HepG2 (cell line): ENCODE results near the gene PTGDR. TPM values are rescaled to one million over a fixed set of nuclear protein-coding genes. Genes with fewer than 3 reads are reported as not detected.

Source experiments
- ATAC-seq: fragments of 200-7000 bp; cut with Tn5 transposase; 3 replicates; pipeline ENCODE4 v1.9.1; 2020; ENCODE audit warnings: mild to moderate bottlenecking, moderate library complexity
- BruUV-seq: library from RNA; stranded (reverse); fragments of 400-500 nt; replicated peaks from 2 replicates; lab custom pipeline; 2021; lab: Mats Ljungman, UMichigan
- CTCF ChIA-PET: fragments of 300-600 bp; formaldehyde crosslinking; extraction: SDS; loops from one replicate; lab custom pipeline; 2021; ENCODE audit warnings: low total read pairs, inconsistent platforms, low intra/inter-chr PET ratio; lab: Yijun Ruan, JAX
- POLR2A ChIA-PET: fragments of 350-600 bp; sonication (Branson Sonifier 250); formaldehyde crosslinking; loops from one replicate; lab custom pipeline; 2020; ENCODE audit warnings: antibody characterized with exemption, inconsistent platforms; lab: Yijun Ruan, JAX
- DNase-seq: peaks from one replicate; pipeline ENCODE4 v3.0.0-alpha.2; 2015; ENCODE audit warnings: low spot score
- FAIRE-seq: peaks from 3 replicates; lab custom pipeline; 2011; peaks lifted over from hg19 to GRCh38; lab: Jason Lieb, UNC
- H2AFZ ChIP-seq: one replicate; pipeline ENCODE4 v1.6.1; 2011; ENCODE audit warnings: low read length, inconsistent platforms
- H3K27ac ChIP-seq: fragments of 300-600 bp; 3 replicates; pipeline ENCODE4 v1.8.0; 2011; ENCODE audit warnings: mixed run types, mild to moderate bottlenecking, mixed read lengths, low read length, inconsistent platforms; ENCODE audit not compliant: insufficient read depth; ENCODE audit errors: extremely low read length
- H3K27me3 ChIP-seq, 2 experiments: fragments of 200-600 bp in 1 of 2; 2 replicates in 1 of 2; 3 replicates in 1 of 2; pipeline versions ENCODE4 v1.6.0 to v1.8.0; 2011; ENCODE audit warnings: low read length in 2 of 2, mild to moderate bottlenecking in 2 of 2, moderate library complexity in 2 of 2, inconsistent platforms in 1 of 2; ENCODE audit not compliant: insufficient read depth in 2 of 2, control insufficient read depth in 1 of 2
- H3K36me3 ChIP-seq, 2 experiments: fragments of 200-600 bp in 1 of 2; replicated peaks in 1 of 2; 2 replicates in 1 of 2; 3 replicates in 1 of 2; pipeline versions ENCODE4 v1.5.1 to v1.8.0; 2011; ENCODE audit warnings: low read length in 2 of 2, inconsistent platforms in 1 of 2; ENCODE audit not compliant: insufficient read depth in 2 of 2, control insufficient read depth in 1 of 2
- H3K4me1 ChIP-seq: 2 replicates; pipeline ENCODE4 v1.5.1; 2012; ENCODE audit warnings: low read length, inconsistent platforms; ENCODE audit not compliant: insufficient read depth
- H3K4me2 ChIP-seq: 2 replicates; pipeline ENCODE4 v1.6.0; 2011; ENCODE audit warnings: low read depth, low read length, inconsistent platforms
- H3K4me3 ChIP-seq, 3 experiments: fragments of 200-600 bp in 1 of 3; sonication (generic), shearing (Covaris generic) in 1 of 3; replicated peaks in 1 of 3; 2 replicates each; pipeline ENCODE4 v1.5.1; 2011 to 2016; ENCODE audit warnings: low read length in 3 of 3, inconsistent platforms in 2 of 3, low read depth in 2 of 3, mild to moderate bottlenecking in 2 of 3, control low read depth in 1 of 3, mixed read lengths in 1 of 3; ENCODE audit not compliant: insufficient read depth in 1 of 3
- H3K79me2 ChIP-seq: one replicate; pipeline ENCODE4 v1.6.1; 2011; ENCODE audit warnings: low read length, inconsistent platforms; ENCODE audit not compliant: insufficient read depth
- H3K9ac ChIP-seq: 2 replicates; pipeline ENCODE4 v1.6.0; 2011; ENCODE audit warnings: mild to moderate bottlenecking, low read depth, low read length, inconsistent platforms; ENCODE audit not compliant: insufficient read depth
- H3K9me3 ChIP-seq: 2 replicates; pipeline ENCODE4 v1.5.1; 2012; ENCODE audit warnings: mild to moderate bottlenecking, low read length
- H4K20me1 ChIP-seq: 2 replicates; pipeline ENCODE4 v1.6.0; 2011; ENCODE audit warnings: inconsistent platforms, mild to moderate bottlenecking, low read length, moderate library complexity; ENCODE audit not compliant: insufficient read depth
- HNRNPK ChIP-seq: fragments of 200-400 bp; formaldehyde crosslinking; IDR thresholded peaks from 2 replicates; pipeline ENCODE4 v1.6.1; 2018; ENCODE audit warnings: low read length, low read depth, moderate library complexity, mild to moderate bottlenecking; ENCODE audit not compliant: poor library complexity, severe bottlenecking
- MTA1 ChIP-seq: sonication (generic); formaldehyde crosslinking; IDR thresholded peaks from 2 replicates; pipeline ENCODE4 v1.4.0; 2020; ENCODE audit warnings: missing genetic modification reagents, mild to moderate bottlenecking, borderline replicate concordance
- RCOR2 ChIP-seq: IDR thresholded peaks from 2 replicates; pipeline ENCODE4 v1.6.1; 2016; ENCODE audit warnings: missing biosample characterization, missing genetic modification reagents
- SIN3B ChIP-seq: fragments of 150-350 bp; IDR thresholded peaks from 2 replicates; pipeline ENCODE4 v1.6.1; 2014; ENCODE audit warnings: low read length
- ZNF20 ChIP-seq: sonication (generic); formaldehyde crosslinking; IDR thresholded peaks from 2 replicates; pipeline ENCODE4 v1.4.0; 2020; ENCODE audit warnings: mild to moderate bottlenecking, moderate library complexity, missing genetic modification reagents
- ZNF230 ChIP-seq: sonication (generic); formaldehyde crosslinking; IDR thresholded peaks from 2 replicates; pipeline ENCODE4 v1.4.0; 2020; ENCODE audit warnings: mild to moderate bottlenecking, missing genetic modification reagents
- ZNF274 ChIP-seq: sonication (generic); formaldehyde crosslinking; IDR thresholded peaks from 2 replicates; pipeline ENCODE4 v1.5.1; 2020; ENCODE audit warnings: mild to moderate bottlenecking, missing genetic modification reagents
- ZNF343 ChIP-seq: sonication (generic); formaldehyde crosslinking; IDR thresholded peaks from 2 replicates; pipeline ENCODE4 v1.4.0; 2020; ENCODE audit warnings: mild to moderate bottlenecking, missing genetic modification reagents
- ZNF546 ChIP-seq: sonication (generic); formaldehyde crosslinking; conservative IDR thresholded peaks from 2 replicates; pipeline ENCODE4 v1.8.1; 2023; ENCODE audit warnings: mild to moderate bottlenecking, missing genetic modification reagents
- ZNF672 ChIP-seq: sonication (generic); formaldehyde crosslinking; IDR thresholded peaks from 2 replicates; pipeline ENCODE4 v1.8.1; 2022; ENCODE audit warnings: missing genetic modification reagents
- ZNF674 ChIP-seq: sonication (generic); formaldehyde crosslinking; IDR thresholded peaks from 2 replicates; pipeline ENCODE4 v1.5.0; 2020; ENCODE audit warnings: low read depth, mild to moderate bottlenecking, missing genetic modification reagents
- ZNF709 ChIP-seq: sonication (generic); formaldehyde crosslinking; IDR thresholded peaks from 2 replicates; pipeline ENCODE4 v1.5.0; 2020; ENCODE audit warnings: mild to moderate bottlenecking, missing genetic modification reagents
- WGBS: methylation state at CpG from one replicate; pipeline ENCODE4 v1.1.6; 2017; ENCODE audit warnings: low lambda C conversion rate; 5-methylcytosine and 5-hydroxymethylcytosine counted together
- in situ Hi-C: cut with HindIII; loops from 2 replicates; pipeline ENCODE4 v1.10.0; 2017; ENCODE audit warnings: low pct_unique_long_range_greater_than_20kb; ENCODE audit not compliant: extremely low pct_ligation_motif_present
- intact Hi-C: fragments of 100-400 bp; cut with micrococcal nuclease; formaldehyde crosslinking; loops from one replicate; pipeline ENCODE4 v1.10.0; 2022; ENCODE audit not compliant: unreplicated experiment
- polyA plus RNA-seq, 8 experiments: library from polyadenylated mRNA; depleted of rRNA in 3 of 8; stranded (reverse) in 7 of 8; unstranded in 1 of 8; fragments of >200 nt; fragmentation: Illumina TruSeq in 4 of 8; extraction: Trizol in 4 of 8; gene quantifications; 2 replicates each; pipeline versions ENCODE4 v1.2.1 to v1.2.3, GENCODE V29; 2011 to 2016; ENCODE audit warnings: low read depth in 4 of 8, missing spikeins in 1 of 8, mixed read lengths in 1 of 8; ENCODE audit not compliant: insufficient read depth in 1 of 8
- total RNA-seq, 5 experiments: library from RNA; depleted of rRNA; stranded (reverse); fragments of >200 nt; fragmentation: Illumina TruSeq; extraction: Trizol; gene quantifications; 2 replicates each; pipeline ENCODE4 v1.2.3, GENCODE V29; 2016; ENCODE audit warnings: low read depth in 1 of 5
- TF ChIP-seq, protein P1 (sequence below): sonication (generic); formaldehyde crosslinking; IDR thresholded peaks from 2 replicates; pipeline ENCODE4 v1.5.1; 2020; ENCODE audit warnings: missing genetic modification reagents, mild to moderate bottlenecking, borderline replicate concordance
- TF ChIP-seq, protein P2 (sequence below), 2 experiments: sonication (generic) in 1 of 2; formaldehyde crosslinking in 1 of 2; IDR thresholded peaks; 2 replicates each; pipeline versions ENCODE4 v1.4.0 to v1.6.1; 2018 to 2020; ENCODE audit warnings: missing genetic modification reagents in 2 of 2, borderline replicate concordance in 1 of 2, low read depth in 1 of 2, mild to moderate bottlenecking in 1 of 2, missing biosample characterization in 1 of 2
- TF ChIP-seq, protein P3 (sequence below): sonication (generic); formaldehyde crosslinking; IDR thresholded peaks from 2 replicates; pipeline ENCODE4 v1.4.0; 2020; ENCODE audit warnings: missing genetic modification reagents; ENCODE audit errors: not compliant biosample characterization
- TF ChIP-seq, protein P4 (sequence below): sonication (generic); formaldehyde crosslinking; IDR thresholded peaks from 2 replicates; pipeline ENCODE4 v1.4.0; 2020; ENCODE audit warnings: missing genetic modification reagents, borderline replicate concordance

PTGDR gene
- total and polyA plus RNA-seq, 2 of the 13 experiments (the other 11 are each of a cell fraction or from before 2014, with no cell fraction given), result not detected

DNA sequence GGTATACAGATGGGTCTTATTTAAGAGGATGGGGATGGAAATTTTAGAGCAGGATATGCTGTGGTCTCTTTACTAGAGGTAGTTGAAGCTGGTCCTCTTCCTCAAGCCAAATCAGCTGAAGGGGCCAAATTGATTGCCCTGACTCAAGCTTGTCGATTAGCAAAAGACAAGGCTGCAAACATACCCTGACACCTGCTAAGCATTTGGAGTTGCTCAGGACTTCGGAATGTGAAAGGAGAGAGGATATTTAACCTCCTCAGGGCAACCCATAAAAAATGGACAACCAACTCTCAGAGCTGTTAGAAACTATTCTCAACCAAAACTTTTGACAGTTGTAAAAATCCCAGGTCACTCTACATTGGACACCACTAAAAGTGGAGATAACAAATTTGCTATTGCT is 15.6 kb downstream of the PTGDR start:
- whole genome bisulfite sequencing, result 18% methylated on average over 2 of the region's 2 CpGs
- BruUV-seq, result no TSS peak
- in situ Hi-C loops, result no loop called here
- H3K9me3 ChIP-seq, result no peaks in the 10 kb centered on the region
- intact Hi-C loops, result no loop called here
- H3K9ac ChIP-seq, result no peak overlapping the region
- no peak overlapping the region for H2AFZ ChIP-seq
- no peak for TF ChIP-seq RCOR2 (CRISPR knock-in tag)
- no peak for TF ChIP-seq MTA1
- no peak for TF ChIP-seq ZNF274 (CRISPR knock-in tag)
- no peak for TF ChIP-seq ZNF672 (CRISPR knock-in tag)
- no peak for TF ChIP-seq HNRNPK
- no peak for TF ChIP-seq ZNF20 (CRISPR knock-in tag)
- TF ChIP-seq, protein P1, sequence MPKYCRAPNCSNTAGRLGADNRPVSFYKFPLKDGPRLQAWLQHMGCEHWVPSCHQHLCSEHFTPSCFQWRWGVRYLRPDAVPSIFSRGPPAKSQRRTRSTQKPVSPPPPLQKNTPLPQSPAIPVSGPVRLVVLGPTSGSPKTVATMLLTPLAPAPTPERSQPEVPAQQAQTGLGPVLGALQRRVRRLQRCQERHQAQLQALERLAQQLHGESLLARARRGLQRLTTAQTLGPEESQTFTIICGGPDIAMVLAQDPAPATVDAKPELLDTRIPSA (CRISPR knock-in tag), result no peak
- TF ChIP-seq SIN3B, result no peak
- TF ChIP-seq, protein P2, sequence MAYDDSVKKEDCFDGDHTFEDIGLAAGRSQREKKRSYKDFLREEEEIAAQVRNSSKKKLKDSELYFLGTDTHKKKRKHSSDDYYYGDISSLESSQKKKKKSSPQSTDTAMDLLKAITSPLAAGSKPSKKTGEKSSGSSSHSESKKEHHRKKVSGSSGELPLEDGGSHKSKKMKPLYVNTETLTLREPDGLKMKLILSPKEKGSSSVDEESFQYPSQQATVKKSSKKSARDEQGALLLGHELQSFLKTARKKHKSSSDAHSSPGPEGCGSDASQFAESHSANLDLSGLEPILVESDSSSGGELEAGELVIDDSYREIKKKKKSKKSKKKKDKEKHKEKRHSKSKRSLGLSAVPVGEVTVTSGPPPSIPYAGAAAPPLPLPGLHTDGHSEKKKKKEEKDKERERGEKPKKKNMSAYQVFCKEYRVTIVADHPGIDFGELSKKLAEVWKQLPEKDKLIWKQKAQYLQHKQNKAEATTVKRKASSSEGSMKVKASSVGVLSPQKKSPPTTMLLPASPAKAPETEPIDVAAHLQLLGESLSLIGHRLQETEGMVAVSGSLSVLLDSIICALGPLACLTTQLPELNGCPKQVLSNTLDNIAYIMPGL (CRISPR knock-in tag; IDR thresholded peaks at IDR 0.05; ENCODE audit: borderline replicate concordance in 1 of 2, low read depth in 1 of 2), result no peak
- TF ChIP-seq ZNF674, result no peak
- no peak for TF ChIP-seq ZNF546 (CRISPR knock-in tag)
- no peak for TF ChIP-seq ZNF230
- TF ChIP-seq, protein P3, sequence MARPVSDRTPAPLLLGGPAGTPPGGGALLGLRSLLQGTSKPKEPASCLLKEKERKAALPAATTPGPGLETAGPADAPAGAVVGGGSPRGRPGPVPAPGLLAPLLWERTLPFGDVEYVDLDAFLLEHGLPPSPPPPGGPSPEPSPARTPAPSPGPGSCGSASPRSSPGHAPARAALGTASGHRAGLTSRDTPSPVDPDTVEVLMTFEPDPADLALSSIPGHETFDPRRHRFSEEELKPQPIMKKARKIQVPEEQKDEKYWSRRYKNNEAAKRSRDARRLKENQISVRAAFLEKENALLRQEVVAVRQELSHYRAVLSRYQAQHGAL (CRISPR knock-in tag), result no peak
- TF ChIP-seq, protein P4, sequence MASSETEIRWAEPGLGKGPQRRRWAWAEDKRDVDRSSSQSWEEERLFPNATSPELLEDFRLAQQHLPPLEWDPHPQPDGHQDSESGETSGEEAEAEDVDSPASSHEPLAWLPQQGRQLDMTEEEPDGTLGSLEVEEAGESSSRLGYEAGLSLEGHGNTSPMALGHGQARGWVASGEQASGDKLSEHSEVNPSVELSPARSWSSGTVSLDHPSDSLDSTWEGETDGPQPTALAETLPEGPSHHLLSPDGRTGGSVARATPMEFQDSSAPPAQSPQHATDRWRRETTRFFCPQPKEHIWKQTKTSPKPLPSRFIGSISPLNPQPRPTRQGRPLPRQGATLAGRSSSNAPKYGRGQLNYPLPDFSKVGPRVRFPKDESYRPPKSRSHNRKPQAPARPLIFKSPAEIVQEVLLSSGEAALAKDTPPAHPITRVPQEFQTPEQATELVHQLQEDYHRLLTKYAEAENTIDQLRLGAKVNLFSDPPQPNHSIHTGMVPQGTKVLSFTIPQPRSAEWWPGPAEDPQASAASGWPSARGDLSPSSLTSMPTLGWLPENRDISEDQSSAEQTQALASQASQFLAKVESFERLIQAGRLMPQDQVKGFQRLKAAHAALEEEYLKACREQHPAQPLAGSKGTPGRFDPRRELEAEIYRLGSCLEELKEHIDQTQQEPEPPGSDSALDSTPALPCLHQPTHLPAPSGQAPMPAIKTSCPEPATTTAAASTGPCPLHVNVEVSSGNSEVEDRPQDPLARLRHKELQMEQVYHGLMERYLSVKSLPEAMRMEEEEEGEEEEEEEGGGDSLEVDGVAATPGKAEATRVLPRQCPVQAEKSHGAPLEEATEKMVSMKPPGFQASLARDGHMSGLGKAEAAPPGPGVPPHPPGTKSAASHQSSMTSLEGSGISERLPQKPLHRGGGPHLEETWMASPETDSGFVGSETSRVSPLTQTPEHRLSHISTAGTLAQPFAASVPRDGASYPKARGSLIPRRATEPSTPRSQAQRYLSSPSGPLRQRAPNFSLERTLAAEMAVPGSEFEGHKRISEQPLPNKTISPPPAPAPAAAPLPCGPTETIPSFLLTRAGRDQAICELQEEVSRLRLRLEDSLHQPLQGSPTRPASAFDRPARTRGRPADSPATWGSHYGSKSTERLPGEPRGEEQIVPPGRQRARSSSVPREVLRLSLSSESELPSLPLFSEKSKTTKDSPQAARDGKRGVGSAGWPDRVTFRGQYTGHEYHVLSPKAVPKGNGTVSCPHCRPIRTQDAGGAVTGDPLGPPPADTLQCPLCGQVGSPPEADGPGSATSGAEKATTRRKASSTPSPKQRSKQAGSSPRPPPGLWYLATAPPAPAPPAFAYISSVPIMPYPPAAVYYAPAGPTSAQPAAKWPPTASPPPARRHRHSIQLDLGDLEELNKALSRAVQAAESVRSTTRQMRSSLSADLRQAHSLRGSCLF, result no peak
- no peak for TF ChIP-seq ZNF343
- no peak for TF ChIP-seq ZNF709 (CRISPR knock-in tag)
- H3K4me2 ChIP-seq, result no peak overlapping the region
- no peak for DNase-seq
- H3K36me3 ChIP-seq, result no peaks in the 10 kb centered on the region
- no peaks in the 10 kb centered on the region for H4K20me1 ChIP-seq
- FAIRE-seq, result no peak
- ChIA-PET POLR2A (no interaction called here), CTCF (no interaction called here)
- H3K4me1 ChIP-seq, result no peaks in the 10 kb centered on the region
- H3K79me2 ChIP-seq, result no peaks in the 10 kb centered on the region
- peaks cover 0 to 5% of the 10 kb centered on the region in 2 experiments; a peak in 1 of 5 replicates for H3K27me3 ChIP-seq
- H3K4me3 ChIP-seq, result no peak overlapping the region
- no peak for ATAC-seq
- H3K27ac ChIP-seq, result no peak overlapping the region
